ENCODE data around the gene CBL. TPM values are rescaled to one million over a fixed set of nuclear protein-coding genes. Genes with fewer than 3 reads are reported as not detected.

Gene CBL
- total RNA-seq, 1 experiment from 2014 or later: 56.4 TPM

GRCh38 chr11:119300198-119300964, 94.2 kb downstream of the CBL start:
- Histone ChIP-seq H3K4me2 (ENCODE audit: insufficient read depth, insufficient read length, low read length) (no peak overlapping the region), H3K9ac (ENCODE audit: extremely low read depth, insufficient read length, low read length) (no peak overlapping the region), H2BK5ac (ENCODE audit: insufficient read length, low read length) (no peak overlapping the region), H3K56ac (ENCODE audit: insufficient read length, low read depth, low read length) (no peak overlapping the region), H2BK15ac (ENCODE audit: low read depth, low read length) (no peak overlapping the region), H3K27ac (ENCODE audit: insufficient read length, low read depth, low read length) (no peak overlapping the region), H2AK5ac (ENCODE audit: insufficient read length, low read length) (no peak overlapping the region), H4K5ac (ENCODE audit: insufficient read length, low read depth, low read length) (no peak overlapping the region), H3K23me2 (ENCODE audit: insufficient read length, low read depth, low read length, poor library complexity, severe bottlenecking) (no peaks in the 10 kb centered on the region), H3K27me3 (ENCODE audit: insufficient read depth, low read length) (no peaks in the 10 kb centered on the region), H2AFZ (ENCODE audit: low read length) (no peak overlapping the region), H3K23ac (ENCODE audit: insufficient read length, low read depth, low read length) (no peak overlapping the region), H3K9me3 (ENCODE audit: control insufficient read depth, low read depth, low read length) (no peaks in the 10 kb centered on the region), H4K8ac (replicated peaks; ENCODE audit: insufficient read length, low read depth, low read length) (no peak overlapping the region), H2BK12ac (ENCODE audit: insufficient read length, low read depth, low read length) (no peak overlapping the region), H3T11ph (ENCODE audit: low read length) (no peak overlapping the region), H3K4ac (ENCODE audit: low read depth, low read length) (no peak overlapping the region), H4K20me1 (ENCODE audit: control insufficient read depth, insufficient read depth, insufficient read length) (no peaks in the 10 kb centered on the region), H4K91ac (ENCODE audit: insufficient read length, low read depth, low read length) (no peak overlapping the region), H2BK20ac (ENCODE audit: low read depth, low read length, poor library complexity, severe bottlenecking) (no peak overlapping the region), H2BK120ac (ENCODE audit: low read depth, low read length, poor library complexity, severe bottlenecking) (no peak overlapping the region), H3K79me2 (ENCODE audit: insufficient read depth, low read length) (no peaks in the 10 kb centered on the region), H3K4me1 (ENCODE audit: insufficient read depth, low read length) (no peaks in the 10 kb centered on the region), H3K14ac (ENCODE audit: insufficient read depth, low read length) (no peak overlapping the region), H3K79me1 (ENCODE audit: insufficient read depth, low read depth, low read length, poor library complexity, severe bottlenecking) (no peaks in the 10 kb centered on the region), H3K18ac (ENCODE audit: insufficient read length, low read depth, low read length) (no peak overlapping the region)
- no peaks in the 10 kb centered on the region for H3K27me3 Mint-ChIP-seq (ENCODE audit: low read depth)
- TF ChIP-seq CTCF (conservative IDR thresholded peaks at IDR 0.05): no peak
- no peak for DNase-seq
- H3K4me1 Mint-ChIP-seq: 0 out of 4 replicates have a peak, but pooled peaks cover 0 to 3% of the 10 kb centered on the region in 2 experiments
- no peak overlapping the region for H3K27ac Mint-ChIP-seq
- H3K4me3 Mint-ChIP-seq: no peak overlapping the region
- no CpG with 5 or more reads among the region's 3 CpGs for WGBS (ENCODE audit: extremely low coverage, insufficient read length, low lambda C conversion rate)
- H3K9me3 Mint-ChIP-seq: no peaks in the 10 kb centered on the region
- peaks cover 26 to 83% (median 81%) of the 10 kb centered on the region in 3 experiments; a peak in 6 of 7 replicates for H3K36me3 Mint-ChIP-seq (ENCODE audit: insufficient read depth in 1 of 3, low read depth in 3 of 3)

Data from H9 (cell line).